ENCODE measurements around the gene CEACAM1. TPM values are rescaled to one million over a fixed set of nuclear protein-coding genes. Genes with fewer than 3 reads are reported as not detected.

Gene CEACAM1
- total and polyA plus RNA-seq, 9 donors = 0.92 to 7.3 (median 2.8) TPM

DNA sequence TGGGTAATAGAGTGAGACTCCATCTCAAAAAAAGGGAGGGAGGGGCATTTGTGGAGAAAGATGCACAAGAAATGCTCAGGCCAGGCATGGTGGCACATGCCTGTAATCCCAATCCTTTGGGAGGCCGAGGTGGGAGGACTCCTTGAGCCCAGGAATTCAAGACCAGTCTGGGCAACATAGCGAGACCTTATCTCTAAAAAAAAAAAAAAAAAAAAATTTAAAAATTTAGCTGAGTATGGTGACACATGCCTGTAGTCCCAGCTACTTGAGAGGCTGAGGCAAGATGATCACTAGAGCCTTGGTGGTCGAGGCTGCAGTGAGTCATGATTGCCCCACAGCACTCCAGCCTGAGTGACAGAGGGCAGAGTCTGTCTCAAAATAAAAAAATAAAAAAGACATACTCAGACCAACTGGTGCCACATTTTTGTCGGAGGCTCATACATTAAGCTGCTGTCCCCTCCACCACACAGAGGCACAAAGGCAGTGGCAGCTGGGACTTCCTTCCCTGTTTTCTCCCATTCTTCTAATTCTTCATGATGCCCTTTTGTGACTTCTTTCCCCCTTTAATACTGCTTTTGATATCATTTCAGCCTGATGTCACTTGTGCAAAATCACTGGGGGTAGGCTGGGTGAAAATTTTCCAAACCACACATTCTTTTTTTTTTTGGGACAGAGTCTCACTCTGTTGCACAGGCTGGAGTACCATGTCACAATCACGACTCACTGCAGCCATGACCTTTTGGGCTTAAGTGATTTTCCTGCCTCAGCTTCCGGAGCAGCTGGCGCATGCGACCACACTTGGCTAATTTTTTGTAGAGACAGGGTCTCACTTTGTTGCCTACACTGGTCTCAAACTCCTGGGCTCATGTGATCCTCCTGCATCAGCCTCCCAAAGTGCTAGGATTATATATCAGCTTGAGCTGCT lies 58.7 kb downstream of the CEACAM1 start:
- no peak for DNase-seq
- WGBS, 3 donors = 66 to 73% (median 70%) methylated on average over 8 of the region's 8 CpGs
- Histone ChIP-seq H3K4me1 (ENCODE audit: insufficient read depth) (no peaks in the 10 kb centered on the region), H3K27ac (no peak overlapping the region), H3K27me3 (no peaks in the 10 kb centered on the region), H3K36me3 (no peaks in the 10 kb centered on the region), H3K9me3 (no peaks in the 10 kb centered on the region), H3K4me3 (no peak overlapping the region)
- intact Hi-C loops (cut with DNase I) = no loop called here
- TF ChIP-seq POLR2A (IDR thresholded peaks at IDR 0.05) = no peak
- no peak for TF ChIP-seq CTCF (IDR thresholded peaks at IDR 0.05)

DNA sequence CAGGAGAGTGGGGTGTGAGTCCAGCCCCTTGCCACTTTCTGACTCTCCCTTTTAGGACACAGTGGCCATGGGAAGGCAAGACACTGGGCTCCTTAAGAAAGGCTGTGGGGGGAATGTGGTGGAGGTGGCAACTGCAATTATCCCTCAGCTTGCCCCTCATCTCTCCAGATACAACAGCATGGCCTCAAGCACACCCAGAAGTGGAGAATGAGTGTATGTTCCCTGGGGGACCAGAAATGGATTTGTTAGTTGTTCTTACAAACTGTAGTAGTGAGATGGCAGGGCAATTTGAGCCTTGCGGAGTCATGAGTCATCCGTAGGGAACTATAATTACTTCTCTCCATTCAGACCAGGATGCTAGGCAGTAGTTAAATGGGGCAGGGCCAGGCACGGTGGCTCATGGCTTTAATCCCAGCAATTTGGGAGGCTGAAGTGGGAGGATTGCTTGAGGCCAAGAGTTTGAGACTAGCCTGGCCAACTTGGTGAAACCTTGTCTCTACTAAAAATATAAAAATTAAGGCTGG lies 59.9 kb downstream of the CEACAM1 start:
- intact Hi-C loops (cut with DNase I) = no loop called here
- DNase-seq = no peak
- Histone ChIP-seq H3K27me3 (no peaks in the 10 kb centered on the region), H3K27ac (no peak overlapping the region), H3K9me3 (no peaks in the 10 kb centered on the region), H3K4me3 (no peak overlapping the region), H3K36me3 (no peaks in the 10 kb centered on the region), H3K4me1 (ENCODE audit: insufficient read depth) (no peaks in the 10 kb centered on the region)
- TF ChIP-seq CTCF (IDR thresholded peaks at IDR 0.05) = no peak
- no peak for TF ChIP-seq POLR2A (IDR thresholded peaks at IDR 0.05)
- no peak for TF ChIP-seq EP300 (IDR thresholded peaks at IDR 0.05)
- WGBS, 3 donors = 57 to 71% (median 67%) methylated on average over 3 of the region's 3 CpGs

DNA sequence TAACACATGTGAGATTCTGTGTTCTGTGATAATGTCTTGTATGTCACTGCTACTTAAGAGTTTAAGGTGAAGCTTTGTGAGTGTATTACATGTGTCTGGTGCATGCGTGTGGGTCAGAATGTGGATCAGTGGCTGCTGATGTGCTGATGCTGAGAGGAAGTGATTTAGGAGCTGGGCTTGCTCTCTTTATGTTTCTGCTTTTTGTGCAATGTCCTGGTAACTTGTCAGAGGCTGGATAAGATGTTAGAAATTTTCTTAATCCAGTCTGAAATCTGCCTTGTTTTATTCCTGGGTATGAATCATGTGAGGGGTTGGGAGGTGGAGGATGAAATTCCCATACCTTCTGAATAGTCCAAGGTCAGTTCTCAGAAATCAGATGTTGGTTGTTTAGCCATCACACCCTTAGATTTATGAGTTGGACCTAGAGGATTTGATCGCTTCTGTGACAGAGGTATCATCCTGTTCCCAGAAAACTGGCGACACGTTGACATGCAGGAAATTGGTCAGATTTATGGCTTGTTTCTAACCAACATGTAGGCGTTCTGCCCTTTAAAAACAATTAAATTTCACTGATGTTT lies 61.0 kb downstream of the CEACAM1 start:
- H3K9me3 ChIP-seq = no peaks in the 10 kb centered on the region
- TF ChIP-seq EP300 (IDR thresholded peaks at IDR 0.05) (no peak), POLR2A (IDR thresholded peaks at IDR 0.05) (no peak), CTCF (IDR thresholded peaks at IDR 0.05) (no peak)
- no peak overlapping the region for H3K27ac ChIP-seq
- WGBS, 3 donors = 44 to 60% (median 50%) methylated on average over 5 of the region's 5 CpGs
- H3K4me1 ChIP-seq (ENCODE audit: insufficient read depth) = no peaks in the 10 kb centered on the region
- DNase-seq = no peak
- H3K36me3 ChIP-seq = no peaks in the 10 kb centered on the region
- intact Hi-C loops (cut with DNase I) = no loop called here
- no peak overlapping the region for H3K4me3 ChIP-seq
- no peaks in the 10 kb centered on the region for H3K27me3 ChIP-seq

DNA sequence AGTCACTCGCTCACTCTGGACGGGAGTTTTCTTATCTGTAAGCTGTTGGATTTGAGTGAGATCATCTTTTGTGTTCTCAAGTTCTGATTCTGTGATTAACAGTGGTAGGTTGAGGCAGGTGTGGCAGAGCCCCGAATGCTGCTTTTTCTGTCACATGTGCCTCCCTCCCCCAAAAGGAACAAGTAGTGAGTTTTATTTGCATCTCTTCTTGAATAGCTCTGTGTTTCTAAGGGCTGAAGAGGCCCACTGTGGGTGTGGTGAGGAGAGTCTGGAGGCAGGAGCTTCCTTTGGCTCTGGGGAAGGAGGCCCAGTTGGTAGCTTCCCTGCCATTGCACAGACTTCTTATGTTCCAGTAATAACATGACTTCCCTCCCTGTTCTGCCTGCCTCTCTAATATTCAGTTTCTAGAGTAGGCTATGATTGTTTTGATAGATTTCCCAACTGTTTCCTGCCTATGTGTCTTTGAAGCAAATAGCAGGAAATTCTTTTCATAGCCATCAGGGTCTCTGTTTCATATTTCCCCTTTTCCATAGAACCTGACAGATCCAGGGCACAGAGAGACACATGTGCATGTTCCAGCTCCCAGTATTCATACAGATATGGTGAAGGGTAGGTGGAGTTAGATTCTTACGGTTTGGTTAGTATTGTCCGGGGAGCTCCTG lies 61.6 kb downstream of the CEACAM1 start:
- Histone ChIP-seq H3K9me3 (no peaks in the 10 kb centered on the region), H3K27ac (no peak overlapping the region), H3K27me3 (no peaks in the 10 kb centered on the region), H3K36me3 (no peaks in the 10 kb centered on the region), H3K4me3 (no peak overlapping the region), H3K4me1 (ENCODE audit: insufficient read depth) (no peaks in the 10 kb centered on the region)
- intact Hi-C loops (cut with DNase I) = no loop called here
- DNase-seq = no peak
- TF ChIP-seq POLR2A (IDR thresholded peaks at IDR 0.05) (no peak), CTCF (IDR thresholded peaks at IDR 0.05) (no peak), EP300 (IDR thresholded peaks at IDR 0.05) (no peak)
- WGBS, 3 donors = 55 to 62% (median 59%) methylated on average over 5 of the region's 5 CpGs

All from ovary (tissue), 9 donors.